A673 (cell line): Measurements from ENCODE around the gene CYP26C1.

Experiments used
- CTCF ChIP-seq: fragments of 300-800, 200-600 bp; sonication (generic); conservative IDR thresholded peaks from 2 replicates; pipeline ENCODE4 v1.5.1; 2017; ENCODE audit warnings: low read depth, mild to moderate bottlenecking, antibody characterized with exemption, low read length, moderate library complexity, mixed read lengths
- EZH2 ChIP-seq: fragments of 200-600 bp; sonication (generic); IDR thresholded peaks from 2 replicates; pipeline ENCODE4 v1.6.1; 2017; ENCODE audit warnings: borderline replicate concordance, low read depth, mild to moderate bottlenecking, mixed read lengths, antibody characterized with exemption, low read length; ENCODE audit not compliant: poor library complexity, severe bottlenecking

- no peak for TF ChIP-seq CTCF
- no peak for TF ChIP-seq EZH2
Observed at GRCh38 chr10:93091960-93092359, 31.4 kb downstream of the CYP26C1 start.
